NCI-H2029 treated with DMSO at 0.1 percent for 48 hours (cell line): Measurements from ENCODE around the gene SPACA4.
"Not testable (repeated sequence)": the region's sequence is repeated elsewhere in the genome, so short reads cannot be mapped to it uniquely, and the experiment has no call there.

Source experiments
- DNase-seq: peaks from one replicate; lab custom pipeline; 2025; lab: John Stamatoyannopoulos, UW

The SPACA4 gene

GRCh38 chr19:48618916-48619691 lies 12.6 kb downstream of the SPACA4 start, which contains the start of the genes RPL18 and SPHK2:
Gene RPL18 (minus strand): TSS chr19:48619178. CDS start chr19:48619143, 35 bp downstream.
Gene SPHK2 (plus strand): TSS chr19:48619506. CDS start chr19:48620515, 1,009 bp downstream.
- DNase-seq, result peak; percentile 97

- no peak for DNase-seq
Observed at GRCh38 chr19:48619692-48620585, 13.4 kb downstream of the SPACA4 start.

- DNase-seq, result no peak
Observed at GRCh38 chr19:48623556-48624066, 17.1 kb downstream of the SPACA4 start.

GRCh38 chr19:48624067-48624594 lies 17.6 kb downstream of the SPACA4 start:
- peak; percentile 87 for DNase-seq

- no peak for DNase-seq
Observed at GRCh38 chr19:48624791-48625723, 18.5 kb downstream of the SPACA4 start.

- no peak for DNase-seq
Observed at GRCh38 chr19:48625891-48626327, 19.4 kb downstream of the SPACA4 start.

GRCh38 chr19:48627201-48627864 lies 20.8 kb downstream of the SPACA4 start:
- DNase-seq, result no peak

GRCh38 chr19:48627865-48628314 lies 21.3 kb downstream of the SPACA4 start:
- DNase-seq, result no peak

GRCh38 chr19:48628486-48629296 lies 22.1 kb downstream of the SPACA4 start:
- DNase-seq, result no peak

- no peak for DNase-seq
Observed at GRCh38 chr19:48629297-48629598, 22.7 kb downstream of the SPACA4 start.

- no peak for DNase-seq
Observed at GRCh38 chr19:48629599-48630295, 23.2 kb downstream of the SPACA4 start.

GRCh38 chr19:48630296-48631063 lies 23.9 kb downstream of the SPACA4 start:
- no peak for DNase-seq

- no peak for DNase-seq
Observed at GRCh38 chr19:48631225-48631624, 24.7 kb downstream of the SPACA4 start.

- not testable (repeated sequence) for DNase-seq
Observed at GRCh38 chr19:48632286-48632685, 25.7 kb downstream of the SPACA4 start.

- no peak for DNase-seq
Observed at GRCh38 chr19:48632692-48633147, 26.2 kb downstream of the SPACA4 start.

GRCh38 chr19:48633148-48634035 lies 26.9 kb downstream of the SPACA4 start:
- no peak for DNase-seq

GRCh38 chr19:48634036-48634342 lies 27.4 kb downstream of the SPACA4 start:
- no peak for DNase-seq
